Erythroblast (primary cell): ENCODE measurements around the gene ZNF813.

Experiments used
- DNase-seq, 2 experiments: peaks; one replicate each; lab custom pipeline; 2025; lab: John Stamatoyannopoulos, UW
- GATA1 ChIP-seq: IDR thresholded peaks from 2 replicates; pipeline ENCODE4 v1.6.1; 2011; ENCODE audit warnings: low read depth, mild to moderate bottlenecking, control low read depth, low read length, moderate library complexity
- POLR2A ChIP-seq: IDR thresholded peaks from 2 replicates; pipeline ENCODE4 v1.6.1; 2011; ENCODE audit warnings: mild to moderate bottlenecking, low read length

Gene ZNF813

DNA sequence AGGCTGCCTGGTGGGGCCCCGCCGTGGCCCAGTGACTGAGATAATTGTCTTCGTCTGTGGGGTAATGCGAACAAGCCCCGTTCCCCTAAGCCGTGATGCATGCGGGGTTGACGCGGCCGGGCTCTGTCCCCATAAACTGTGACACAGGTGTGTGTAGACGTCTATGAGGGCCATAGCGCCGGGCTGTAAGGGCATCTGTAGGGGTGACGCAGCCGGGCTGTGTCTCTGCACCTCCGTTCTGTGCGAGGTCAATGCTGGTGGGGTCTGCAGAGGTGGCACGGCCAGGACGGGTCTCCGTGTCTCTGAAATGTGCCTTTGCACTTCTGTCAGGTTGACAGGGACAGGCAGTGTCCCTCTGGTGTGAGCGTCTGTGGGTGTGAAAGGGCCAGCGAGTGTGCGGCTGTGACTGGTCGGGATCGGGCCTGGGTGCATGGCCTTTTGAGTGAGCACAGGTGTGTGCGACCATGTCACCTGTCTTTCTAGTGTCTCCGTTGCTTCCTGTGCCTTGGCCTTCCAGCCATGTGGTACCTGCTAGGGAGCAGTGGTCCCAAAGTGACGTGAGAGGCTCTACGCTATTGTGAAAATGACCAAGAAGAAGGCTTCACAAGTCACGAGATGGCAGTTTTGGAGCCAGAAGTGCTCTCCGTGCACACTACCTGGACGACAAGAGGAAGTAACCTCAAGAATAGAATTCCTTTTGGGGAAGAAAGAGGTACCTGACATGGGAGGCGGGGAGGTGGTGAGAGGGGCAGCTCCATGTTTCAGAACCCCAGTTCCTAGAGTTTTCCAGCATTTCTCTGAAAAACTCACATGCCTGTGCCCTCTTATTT is 54.1 kb downstream of the ZNF813 start:
- no peak for DNase-seq
- TF ChIP-seq POLR2A (no peak), GATA1 (no peak)

DNA sequence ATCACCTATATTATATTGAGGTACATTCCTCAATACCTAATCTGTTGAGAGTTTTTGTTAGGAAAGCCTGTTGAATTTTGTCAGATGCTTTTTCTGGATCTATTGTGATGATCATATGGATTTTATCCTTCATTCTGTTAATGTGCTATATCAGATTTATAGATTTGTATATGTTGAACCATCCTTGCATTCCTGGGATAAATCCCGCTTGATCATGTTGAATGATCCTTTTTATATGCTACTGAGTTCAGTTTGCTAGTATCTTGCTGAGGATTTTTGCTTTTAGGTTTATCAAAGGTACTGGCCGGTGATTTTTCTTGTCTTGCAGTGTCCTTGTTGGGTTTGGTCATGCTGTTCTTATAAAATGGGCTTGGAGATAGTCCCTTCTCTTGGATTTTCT is 58.4 kb downstream of the ZNF813 start:
- DNase-seq, result no peak
- TF ChIP-seq GATA1, result no peak
- TF ChIP-seq POLR2A, result no peak

DNA sequence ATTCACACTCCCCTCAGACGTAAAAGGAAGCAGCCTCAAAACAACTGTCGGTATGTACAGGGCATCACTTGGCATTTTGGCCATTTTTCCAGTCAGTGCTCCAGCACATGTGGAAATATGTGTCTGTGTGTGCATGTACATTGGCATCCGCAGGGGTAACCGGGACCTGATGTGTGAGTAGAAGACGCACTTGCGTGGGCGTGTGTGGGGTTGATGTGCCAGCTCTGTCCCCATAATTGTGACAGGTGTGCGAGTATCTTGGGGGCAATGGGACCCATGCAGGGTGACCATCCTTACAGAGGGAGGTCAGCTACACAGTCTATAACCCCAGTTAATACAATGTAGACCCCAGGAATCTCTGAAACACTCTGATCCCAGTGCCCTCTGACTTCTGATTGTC is 63.1 kb downstream of the ZNF813 start:
- no peak for DNase-seq
- no peak for TF ChIP-seq GATA1
- no peak for TF ChIP-seq POLR2A

DNA sequence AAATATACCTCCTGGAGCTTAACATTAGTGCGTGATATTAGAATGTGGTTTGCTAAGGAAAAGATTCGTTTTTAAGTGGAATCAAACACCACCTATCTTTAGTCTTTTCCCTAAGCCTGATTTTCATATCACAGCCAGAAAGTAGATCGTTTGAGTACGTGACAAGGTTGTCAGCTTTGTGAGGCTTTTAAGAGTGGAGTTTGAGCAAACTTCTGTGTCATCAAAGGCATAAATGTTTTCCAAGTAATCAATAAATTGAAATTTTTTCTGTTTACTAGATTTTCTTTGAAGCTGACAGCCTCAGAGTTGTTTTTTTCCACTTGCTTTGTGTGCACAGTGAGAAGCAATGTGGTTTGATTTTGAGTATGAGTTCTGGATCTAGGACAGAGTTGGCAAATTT is 63.9 kb downstream of the ZNF813 start:
- no peak for DNase-seq
- TF ChIP-seq GATA1 (no peak), POLR2A (no peak)

DNA sequence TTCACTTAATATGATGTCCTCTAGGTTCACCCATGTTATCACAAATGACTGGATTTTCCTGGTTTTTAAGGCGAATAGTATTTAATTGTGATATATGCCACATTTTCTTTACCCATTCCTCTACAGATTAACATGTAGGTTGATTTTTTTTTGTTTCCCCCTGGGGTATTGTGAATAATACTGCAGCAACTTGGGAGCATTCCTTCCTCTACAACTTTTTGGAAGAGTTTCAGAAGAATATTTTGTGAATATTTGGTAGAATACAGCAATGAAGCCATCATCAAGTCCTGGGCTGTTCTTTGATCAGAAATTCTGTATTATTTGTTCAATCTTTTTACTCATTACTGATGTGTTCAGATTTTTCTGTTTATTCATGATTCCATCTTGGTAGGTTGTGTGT is 64.8 kb downstream of the ZNF813 start:
- DNase-seq, result no peak
- TF ChIP-seq POLR2A, result no peak
- no peak for TF ChIP-seq GATA1

DNA sequence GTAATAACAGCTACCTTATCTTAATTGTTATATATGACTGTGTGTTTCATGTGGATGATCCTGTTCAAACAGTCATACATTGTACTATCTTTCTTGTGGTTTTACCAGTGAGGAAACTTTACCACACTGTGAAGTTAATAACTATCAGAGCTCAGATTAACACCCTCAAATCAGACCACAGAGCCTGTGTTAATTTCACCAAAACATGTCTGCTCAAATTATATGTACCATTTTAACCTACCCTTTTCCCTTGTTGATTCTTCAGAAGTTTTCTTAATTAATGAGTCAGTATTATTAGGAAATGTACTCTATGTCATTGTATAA is 68.7 kb downstream of the ZNF813 start:
- no peak for TF ChIP-seq POLR2A
- TF ChIP-seq GATA1, result no peak
- DNase-seq, result no peak

DNA sequence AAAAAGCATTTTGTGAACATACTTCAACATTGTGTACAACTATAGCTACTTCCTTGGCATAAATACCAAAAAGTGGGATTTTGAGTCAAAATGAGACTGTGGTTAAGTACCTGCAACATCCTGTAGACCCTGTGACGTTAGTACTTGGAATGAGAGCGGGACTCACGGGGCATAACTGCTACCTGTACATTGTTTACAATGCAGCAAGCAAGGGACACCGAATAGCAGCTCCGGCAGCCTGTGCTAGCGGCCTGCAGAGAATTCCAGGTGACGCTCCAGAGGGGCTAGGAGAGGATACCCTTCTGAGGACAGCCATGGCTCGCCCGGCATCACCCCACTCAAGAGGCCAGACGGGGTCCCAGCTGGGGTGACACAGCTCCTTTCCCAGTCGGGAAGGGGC is 69.6 kb downstream of the ZNF813 start:
- no peak for DNase-seq
- TF ChIP-seq GATA1 (no peak), POLR2A (no peak)

DNA sequence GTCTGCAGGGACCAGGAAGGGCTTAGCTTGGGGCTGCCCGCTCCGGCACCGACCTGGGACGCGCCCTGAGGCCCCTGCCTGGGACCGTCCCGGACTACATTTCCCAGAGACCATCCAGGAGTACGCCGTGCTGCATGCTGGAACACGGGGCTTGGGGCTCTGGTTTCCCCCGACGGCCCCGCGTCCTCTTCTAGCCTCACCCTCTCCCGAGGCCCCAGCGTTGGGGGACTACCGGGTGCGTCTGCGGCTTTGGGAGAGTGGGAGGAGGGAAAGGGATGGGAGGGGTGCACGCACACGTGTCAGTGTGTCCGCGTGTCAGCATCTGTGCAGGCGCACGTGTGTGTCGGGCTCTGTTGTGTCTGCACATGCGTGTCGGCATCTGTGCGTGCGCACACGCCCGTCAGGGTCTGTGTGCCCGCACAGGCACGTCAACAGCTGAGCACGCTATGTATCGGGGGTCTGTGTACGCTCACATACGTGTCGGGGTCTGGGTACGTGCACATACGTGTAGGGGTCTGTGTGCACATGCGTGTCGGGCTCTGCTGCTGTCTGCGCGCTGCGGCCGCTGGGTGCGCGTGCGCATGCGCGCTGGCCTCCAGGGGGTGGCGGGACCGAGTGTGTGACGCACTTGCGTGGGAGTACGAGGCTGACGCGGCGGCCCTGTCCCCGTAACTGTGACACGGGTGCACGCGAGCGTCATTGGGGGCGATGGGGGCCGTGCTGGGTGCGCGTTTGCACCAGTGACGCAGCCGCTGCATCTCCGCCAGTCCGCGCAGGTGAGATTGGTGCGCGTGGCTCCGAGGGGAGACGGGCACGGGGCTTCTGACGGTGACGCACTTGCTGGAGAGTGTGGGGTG is 70.2 kb downstream of the ZNF813 start, which contains the start of gene ZNF331:
Gene ZNF331, plus strand, starts transcription at position 625 of the 857 bp plus-strand sequence. CDS start 31,232 bp downstream, outside the sequence.
- peak; percentile 89 to 91 for DNase-seq
- TF ChIP-seq GATA1 (no peak), POLR2A (peak; percentile 50)

DNA sequence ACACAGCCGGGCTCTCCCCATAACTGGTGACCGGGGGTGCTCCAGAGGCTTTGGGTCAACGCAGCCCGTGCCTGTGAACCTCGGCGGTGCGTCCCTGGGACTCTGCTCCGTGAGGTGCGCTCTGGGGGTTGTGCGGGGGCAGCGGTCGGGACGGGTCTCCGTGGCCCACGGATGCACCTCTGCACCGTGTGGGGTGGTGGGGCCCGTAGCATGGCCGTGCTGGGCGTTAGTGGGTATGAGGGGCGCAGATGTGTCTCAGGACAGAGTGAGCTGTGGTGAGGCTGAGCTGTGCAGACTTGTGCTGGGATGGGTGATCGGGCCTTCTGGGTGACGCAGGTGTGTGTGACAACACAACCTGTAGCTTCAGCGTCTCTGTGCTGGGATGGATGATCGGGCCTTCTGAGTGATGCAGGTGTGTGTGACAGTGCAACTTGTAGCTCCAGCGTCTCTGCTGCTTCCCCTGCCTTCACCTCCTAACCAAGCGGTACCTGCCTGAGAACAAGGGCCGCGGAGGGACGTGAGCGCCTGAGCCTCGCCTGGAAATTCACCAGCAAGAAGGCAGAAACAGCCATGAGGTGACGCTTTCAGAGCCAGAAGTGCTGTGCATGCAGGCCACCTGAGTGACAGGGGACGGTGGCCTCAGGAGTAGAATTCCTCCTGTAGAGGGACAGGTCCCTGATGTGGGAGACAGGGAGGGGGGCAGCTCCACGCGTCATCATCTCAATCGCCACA is 71.0 kb downstream of the ZNF813 start:
- DNase-seq, result no peak
- TF ChIP-seq GATA1 (no peak), POLR2A (peak; percentile 56)

DNA sequence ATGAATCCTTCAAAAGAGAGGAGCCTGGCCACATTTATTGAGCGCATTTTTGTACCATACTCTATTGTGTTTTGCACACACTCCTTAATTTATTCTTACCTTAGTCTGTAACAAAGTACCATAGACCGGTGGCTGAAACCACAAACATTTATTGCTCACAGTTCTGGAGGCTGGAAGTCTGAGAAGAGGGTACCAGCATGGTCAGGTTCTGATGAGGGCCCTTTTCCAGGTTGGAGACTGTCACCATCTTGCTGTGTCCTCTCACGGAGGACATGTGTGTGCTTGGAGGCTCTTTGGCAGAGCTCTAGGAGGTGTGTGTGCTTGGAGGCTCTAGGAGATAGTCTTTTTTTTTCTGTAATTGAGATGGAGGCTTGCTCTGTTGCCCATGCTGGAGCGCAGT is 72.6 kb downstream of the ZNF813 start:
- TF ChIP-seq GATA1, result no peak
- peak; percentile 42 for TF ChIP-seq POLR2A
- no peak for DNase-seq

DNA sequence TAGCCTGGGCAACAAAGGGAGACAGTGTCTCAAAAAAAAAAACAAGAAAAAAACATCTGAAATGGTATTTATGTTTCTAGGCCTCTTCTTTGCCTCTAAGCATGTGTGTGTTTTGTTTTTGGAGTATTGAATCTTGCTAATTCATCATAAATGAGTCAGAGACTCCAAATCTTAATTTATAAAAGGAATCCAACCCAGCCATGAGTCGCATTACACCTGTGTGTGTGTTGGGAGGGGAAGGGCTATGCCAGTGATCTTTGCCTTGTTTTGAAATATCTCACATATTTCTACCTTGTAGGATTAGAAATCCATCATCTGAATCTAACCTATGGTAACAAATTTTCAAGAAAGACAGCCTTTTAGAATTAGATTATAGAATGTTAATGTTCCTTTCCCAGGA is 74.4 kb downstream of the ZNF813 start:
- no peak for TF ChIP-seq GATA1
- no peak for TF ChIP-seq POLR2A
- DNase-seq, result no peak

DNA sequence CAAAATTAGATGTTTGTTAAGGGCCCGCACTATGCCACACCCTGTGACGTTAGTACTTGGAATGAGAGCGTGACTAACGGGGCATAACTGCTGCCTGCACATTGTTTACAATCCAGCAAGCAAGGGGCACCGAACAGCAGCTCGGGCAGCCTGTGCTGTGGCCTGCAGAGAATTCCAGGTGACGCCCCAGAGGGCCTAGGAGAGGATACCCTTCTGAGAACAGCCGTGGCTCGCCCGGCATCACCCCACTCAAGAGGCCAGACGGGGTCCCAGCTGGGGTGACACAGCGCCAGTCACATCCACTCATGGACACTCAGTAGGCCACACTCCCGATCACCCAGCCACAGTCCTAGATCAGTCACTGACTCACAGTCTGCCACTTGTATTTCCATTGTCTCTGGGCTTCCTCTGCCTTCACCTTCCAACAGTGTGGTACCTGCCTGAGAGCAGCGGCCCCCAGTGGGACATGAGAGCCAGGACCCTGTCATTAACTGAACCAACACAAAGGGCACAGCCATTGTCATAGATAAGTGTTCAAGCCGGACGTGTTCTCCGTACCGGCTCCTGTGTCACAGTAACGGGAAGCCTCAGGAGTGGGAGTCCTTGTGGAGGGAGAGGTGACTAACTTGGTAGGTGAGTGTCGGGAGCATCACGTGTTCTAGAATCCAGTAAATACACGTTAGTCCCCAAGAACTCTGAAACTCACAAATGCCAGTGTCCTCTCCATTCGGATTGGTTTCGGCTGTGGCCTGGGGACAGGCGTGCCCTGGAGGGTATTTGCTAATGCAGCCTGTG is 77.9 kb downstream of the ZNF813 start:
- TF ChIP-seq POLR2A (no peak), GATA1 (no peak)
- DNase-seq, result no peak
